Small intestine (tissue), 7 donors: ENCODE measurements around the gene INPP1. TPM values are rescaled to one million over a fixed set of nuclear protein-coding genes. Genes with fewer than 3 reads are reported as not detected.
A peak's percentile ranks its signal among the peaks of the same experiment; 100 is the strongest.
"Not testable (repeated sequence)": the region's sequence is repeated elsewhere in the genome, so short reads cannot be mapped to it uniquely, and the experiment has no call there.

Experiments
- DNase-seq, 2 donors: peaks; one replicate each; pipeline versions ENCODE4 v3.0.0 to v3.0.0-alpha.2; 2013
- FAIRE-seq: peaks from 2 replicates; lab custom pipeline; 2012; peaks lifted over from hg19 to GRCh38; lab: Jason Lieb, UNC
- H3K27ac ChIP-seq, 3 donors: one replicate each; pipeline ENCODE4 v1.5.1; 2013; ENCODE audit warnings: low read length in 2 of 3, mild to moderate bottlenecking in 2 of 3, control low read depth in 1 of 3, inconsistent platforms in 1 of 3, low read depth in 1 of 3, moderate library complexity in 1 of 3
- H3K27me3 ChIP-seq, 3 donors: one replicate each; pipeline ENCODE4 v1.6.1; 2013; ENCODE audit warnings: low read length in 3 of 3, inconsistent platforms in 1 of 3; ENCODE audit not compliant: control insufficient read depth in 3 of 3, insufficient read depth in 3 of 3
- H3K36me3 ChIP-seq, 3 donors: one replicate each; pipeline ENCODE4 v1.6.1; 2013; ENCODE audit warnings: low read length in 3 of 3, inconsistent platforms in 1 of 3, low read depth in 1 of 3, mild to moderate bottlenecking in 1 of 3, moderate library complexity in 1 of 3; ENCODE audit not compliant: control insufficient read depth in 3 of 3, insufficient read depth in 2 of 3
- H3K4me1 ChIP-seq, 3 donors: one replicate each; pipeline ENCODE4 v1.6.1; 2013; ENCODE audit warnings: low read length in 2 of 3, inconsistent platforms in 1 of 3, low read depth in 1 of 3, mild to moderate bottlenecking in 1 of 3, moderate library complexity in 1 of 3; ENCODE audit not compliant: control insufficient read depth in 3 of 3, insufficient read depth in 2 of 3
- H3K4me3 ChIP-seq, 3 donors: one replicate each; pipeline ENCODE4 v1.5.1; 2013; ENCODE audit warnings: low read length in 3 of 3, control low read depth in 1 of 3, inconsistent platforms in 1 of 3, low read depth in 1 of 3, mild to moderate bottlenecking in 1 of 3, moderate library complexity in 1 of 3
- H3K9me3 ChIP-seq, 2 donors: one replicate each; pipeline ENCODE4 v1.6.1; 2013; ENCODE audit warnings: low read depth in 1 of 2, low read length in 1 of 2; ENCODE audit not compliant: control insufficient read depth in 2 of 2, insufficient read depth in 1 of 2
- WGBS, 3 donors: extraction: QIAGEN DNeasy Blood & Tissue Kit; methylation state at CpG; one replicate each; pipeline ENCODE4 v1.1.7; 2013; 5-methylcytosine and 5-hydroxymethylcytosine counted together
- polyA plus RNA-seq, 4 donors: library from polyadenylated mRNA; stranded (reverse) in 3 of 4; unstranded in 1 of 4; fragments of 200-250 nt in 3 of 4; fragments of 120-200 nt in 1 of 4; gene quantifications; one replicate each; pipeline versions ENCODE4 v1.2.1 to v1.2.3, GENCODE V29; 2013
- donor health status: healthy with polysubstance abuse.
- donor health status: control.
- donor health status: control.
- donor health status: Bipolar disorder and iron deficiency.
- donor health status: healthy.

Gene INPP1
- polyA plus RNA-seq, 4 donors = 28.9 to 77.2 (median 53.7) TPM

- Histone ChIP-seq H3K9me3 (no peaks in the 10 kb centered on the region), H3K27ac (peak overlapping the region in 2 of 3 donors; percentile 48 to 76), H3K4me1 (peaks cover 0 to 19% (median 4%) of the 10 kb centered on the region in 3 donors), H3K27me3 (no peaks in the 10 kb centered on the region), H3K4me3 (peak overlapping the region in 1 of 3 donors; percentile 36), H3K36me3 (no peaks in the 10 kb centered on the region)
- FAIRE-seq (peak; percentile 67), DNase-seq (peak; percentile 69 to 81)
These were observed 8.2 kb upstream of the INPP1 start for GRCh38 chr2:190335225-190335559.

GRCh38 chr2:190335584-190335983 lies 7.8 kb upstream of the INPP1 start:
- Histone ChIP-seq H3K4me1 (peaks cover 0 to 19% (median 4%) of the 10 kb centered on the region in 3 donors), H3K27ac (peak overlapping the region in 2 of 3 donors; percentile 48 to 76)
- not testable (repeated sequence) for H3K9me3 ChIP-seq, H3K27me3 ChIP-seq, FAIRE-seq, H3K4me3 ChIP-seq, H3K36me3 ChIP-seq
- 65 to 78% (median 72%) methylated on average over 4 of the region's 4 CpGs for WGBS, 3 donors
- DNase-seq = peak in 1 of 2 donors; percentile 32

- DNase-seq (no peak), FAIRE-seq (no peak)
- Histone ChIP-seq H3K36me3 (no peaks in the 10 kb centered on the region), H3K4me3 (no peak overlapping the region), H3K27me3 (no peaks in the 10 kb centered on the region), H3K4me1 (peaks cover 0 to 19% (median 4%) of the 10 kb centered on the region in 3 donors), H3K9me3 (no peaks in the 10 kb centered on the region), H3K27ac (no peak overlapping the region)
- 93 to 100% (median 97%) methylated on average over 2 of the region's 2 CpGs for WGBS, 3 donors
These were observed 7.0 kb upstream of the INPP1 start for GRCh38 chr2:190336420-190336819.

GRCh38 chr2:190338453-190338852 lies 4.9 kb upstream of the INPP1 start:
- Histone ChIP-seq H3K36me3 (no peaks in the 10 kb centered on the region), H3K9me3 (no peaks in the 10 kb centered on the region), H3K27me3 (no peaks in the 10 kb centered on the region), H3K4me3 (no peak overlapping the region), H3K27ac (no peak overlapping the region), H3K4me1 (peaks cover 5 to 17% (median 8%) of the 10 kb centered on the region in 3 donors)
- 51 to 61% (median 61%) methylated on average over 1 of the region's 1 CpG for WGBS, 3 donors
- DNase-seq (no peak), FAIRE-seq (no peak)

- WGBS, 3 donors = 74 to 92% (median 79%) methylated on average over 1 of the region's 1 CpG
- FAIRE-seq = no peak
These were observed 4.0 kb upstream of the INPP1 start for GRCh38 chr2:190339394-190339793.

GRCh38 chr2:190340369-190340768 lies 3.0 kb upstream of the INPP1 start:
- no peaks in the 10 kb centered on the region for H3K36me3 ChIP-seq
- no peak for FAIRE-seq
- no peak overlapping the region for H3K4me3 ChIP-seq
- peak in 1 of 2 donors; percentile 25 for DNase-seq
- peaks cover 5 to 10% (median 8%) of the 10 kb centered on the region in 3 donors for H3K4me1 ChIP-seq
- no peaks in the 10 kb centered on the region for H3K9me3 ChIP-seq
- no peak overlapping the region for H3K27ac ChIP-seq
- WGBS, 3 donors = 31 to 50% (median 39%) methylated on average over 2 of the region's 2 CpGs
- H3K27me3 ChIP-seq = no peaks in the 10 kb centered on the region

More at GRCh38 chr2:190339394-190339793, 4.0 kb upstream of the INPP1 start:
- Histone ChIP-seq H3K4me3 (no peak overlapping the region), H3K27me3 (no peaks in the 10 kb centered on the region), H3K27ac (no peak overlapping the region), H3K9me3 (no peaks in the 10 kb centered on the region), H3K4me1 (peaks cover 5 to 10% (median 8%) of the 10 kb centered on the region in 3 donors), H3K36me3 (no peaks in the 10 kb centered on the region)
- DNase-seq = no peak

- H3K36me3 ChIP-seq = peaks cover 0 to 2% (median 0%) of the 10 kb centered on the region in 3 donors
- WGBS, 3 donors = 43 to 67% (median 55%) methylated on average over 4 of the region's 4 CpGs
- H3K27ac ChIP-seq = peak overlapping the region; percentile 82 to 98 (median 98)
- DNase-seq (peak in 1 of 2 donors; percentile 14), FAIRE-seq (no peak)
- H3K9me3 ChIP-seq = no peaks in the 10 kb centered on the region
- H3K4me3 ChIP-seq = peak overlapping the region in 1 of 3 donors; percentile 84
- peaks cover 5 to 11% (median 8%) of the 10 kb centered on the region in 3 donors for H3K4me1 ChIP-seq
- H3K27me3 ChIP-seq = no peaks in the 10 kb centered on the region
These were observed 778 bp upstream of the INPP1 start for GRCh38 chr2:190342611-190343010.

- Histone ChIP-seq H3K9me3 (no peaks in the 10 kb centered on the region), H3K4me3 (peak overlapping the region; percentile 46 to 84 (median 70)), H3K27me3 (no peaks in the 10 kb centered on the region), H3K36me3 (peaks cover 0 to 2% (median 0%) of the 10 kb centered on the region in 3 donors), H3K27ac (peak overlapping the region; percentile 82 to 98 (median 98)), H3K4me1 (peaks cover 5 to 11% (median 8%) of the 10 kb centered on the region in 3 donors)
- FAIRE-seq (no peak), DNase-seq (no peak)
- 22 to 29% (median 26%) methylated on average over 10 of the region's 10 CpGs for WGBS, 3 donors
These were observed 277 bp upstream of the INPP1 start for GRCh38 chr2:190343089-190343535.
